ENCODE measurements around the gene FGFR4.

Gene FGFR4

GRCh38 chr5:177133096-177133852 lies 46.6 kb downstream of the FGFR4 start, which contains the start of gene NSD1:
NSD1 (plus strand) TSS chr5:177133773; CDS start chr5:177135104, 1,331 bp downstream.
- DNase-seq, result peak; percentile 94

GRCh38 chr5:177133853-177134696 lies 47.4 kb downstream of the FGFR4 start:
- DNase-seq, result peak; percentile 50

DNA sequence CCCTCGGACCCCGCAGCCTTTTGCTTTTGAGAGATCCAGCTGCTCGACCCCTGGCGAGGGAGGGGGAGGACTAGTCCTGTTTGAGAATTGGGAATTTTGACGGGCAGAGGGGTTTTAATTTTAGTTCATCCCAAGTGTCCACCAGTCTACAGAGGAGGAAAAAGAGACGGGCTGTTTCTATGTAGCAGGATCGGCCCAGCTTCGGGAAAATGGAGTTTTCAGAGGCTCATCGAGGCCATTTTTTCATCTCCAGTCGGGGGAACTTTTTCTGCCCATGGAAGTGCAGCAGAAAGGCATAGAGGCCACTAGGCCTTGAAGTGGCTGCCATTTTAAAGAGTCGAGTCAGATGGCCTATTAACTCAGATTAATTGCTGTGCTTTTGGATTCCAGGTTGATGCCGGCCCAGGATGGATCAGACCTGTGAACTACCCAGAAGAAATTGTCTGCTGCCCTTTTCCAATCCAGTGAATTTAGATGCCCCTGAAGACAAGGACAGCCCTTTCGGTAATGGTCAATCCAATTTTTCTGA lies 48.0 kb downstream of the FGFR4 start:
- no peak for DNase-seq

- DNase-seq, result no peak
Measured at GRCh38 chr5:177140312-177140711, 53.6 kb downstream of the FGFR4 start.

DNA sequence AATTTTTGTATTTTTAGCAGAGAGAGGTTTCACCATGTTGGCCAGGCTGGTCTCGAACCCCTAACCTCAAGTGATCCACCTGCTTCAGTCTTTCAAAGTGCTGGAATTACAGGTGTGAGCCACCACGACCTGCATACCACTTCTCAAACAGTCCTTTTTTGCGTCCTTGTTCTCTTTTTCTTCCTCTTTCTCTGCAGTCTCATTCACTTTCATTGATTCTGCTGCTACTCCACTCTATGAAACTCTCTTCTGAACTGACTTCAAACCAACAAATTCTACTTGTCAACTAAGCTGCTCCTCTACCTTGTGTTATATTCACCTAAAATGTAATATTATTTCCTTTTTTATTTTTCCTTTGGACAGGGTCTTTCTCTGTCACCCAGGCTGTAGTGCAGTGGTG lies 54.8 kb downstream of the FGFR4 start:
- DNase-seq, result no peak

DNA sequence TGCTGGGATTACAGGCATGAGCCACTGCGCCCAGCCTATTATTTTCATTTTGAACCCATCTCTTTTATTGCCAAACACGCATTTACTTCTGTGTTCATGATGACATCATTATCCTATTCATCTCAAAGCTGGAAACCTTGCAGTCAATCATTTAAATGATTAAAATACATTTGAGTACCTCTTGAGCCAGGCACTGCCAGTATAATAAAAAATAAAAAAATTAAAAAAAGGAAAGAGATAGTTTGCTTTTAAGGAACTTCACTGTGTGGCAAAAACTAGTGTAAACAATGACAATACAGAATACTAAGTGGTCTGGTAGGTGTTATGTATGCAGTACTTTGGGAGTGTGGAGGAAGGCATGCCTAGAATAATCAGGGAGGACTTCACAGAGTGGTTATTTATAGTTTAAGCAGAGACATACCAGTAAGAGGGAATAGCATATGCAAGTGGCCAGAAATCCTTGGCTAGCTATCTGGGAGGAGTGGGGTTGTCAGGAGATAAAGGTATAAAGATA lies 55.4 kb downstream of the FGFR4 start:
- DNase-seq, result no peak

GRCh38 chr5:177142778-177143177 lies 56.1 kb downstream of the FGFR4 start:
- no peak for DNase-seq

DNA sequence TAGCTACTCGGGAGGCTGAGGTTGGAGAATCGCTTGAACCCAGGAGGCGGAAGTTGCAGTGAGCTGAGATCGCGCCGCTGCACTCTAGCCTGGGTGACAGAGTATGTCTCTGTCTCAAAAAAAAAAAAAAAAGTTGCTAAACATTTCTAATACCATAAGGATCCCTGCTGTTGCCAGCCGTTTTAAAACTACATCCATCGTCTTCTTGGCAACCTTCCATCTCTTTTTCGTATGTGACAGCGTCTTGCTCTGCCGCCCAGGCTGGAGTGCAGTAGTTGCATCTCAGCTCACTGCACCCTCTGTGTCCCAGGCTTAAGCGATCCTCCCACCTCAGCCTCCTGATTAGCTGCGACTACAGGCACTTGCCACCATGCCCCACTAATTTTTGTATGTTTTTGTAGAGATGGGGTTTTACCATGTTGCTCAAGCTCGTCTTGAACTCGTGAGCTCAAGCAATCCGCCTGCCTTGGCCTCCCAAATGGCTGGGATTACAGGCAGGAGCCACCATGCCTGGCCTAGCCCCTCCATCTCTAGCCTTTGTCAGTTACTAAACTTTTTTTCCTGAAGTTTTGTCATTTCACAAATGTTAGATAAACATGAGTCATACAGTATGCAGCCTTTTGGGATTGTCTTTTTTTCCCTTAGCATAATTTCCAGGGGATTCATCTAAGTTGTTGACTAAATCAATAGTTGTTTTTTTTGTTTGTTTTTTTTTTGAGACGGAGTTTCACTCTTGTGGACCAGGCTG lies 60.4 kb downstream of the FGFR4 start:
- DNase-seq, result no peak
